Neutrophil (primary cell): ENCODE measurements around the gene APCDD1L.

ENCODE experiments used
- H3K27ac ChIP-seq: fragments of 200-600 bp; sonication (generic); 2 replicates; pipeline ENCODE4 v1.5.1; 2016; ENCODE audit warnings: mild to moderate bottlenecking, moderate library complexity
- H3K27me3 ChIP-seq: fragments of 200-600 bp; sonication (generic); 2 replicates; pipeline ENCODE4 v1.6.0; 2016; ENCODE audit warnings: mild to moderate bottlenecking
- H3K36me3 ChIP-seq: fragments of 200-600 bp; sonication (generic); 2 replicates; pipeline ENCODE4 v1.5.1; 2017
- H3K4me1 ChIP-seq, 2 experiments: fragments of 200-600 bp in 1 of 2; sonication (generic) in 1 of 2; 1 replicate in 1 of 2; 2 replicates in 1 of 2; pipeline versions ENCODE4 v1.5.1 to v1.6.1; 2013 to 2016; ENCODE audit warnings: low read depth in 1 of 2, low read length in 1 of 2, mild to moderate bottlenecking in 1 of 2, moderate library complexity in 1 of 2; ENCODE audit not compliant: control insufficient read depth in 1 of 2, insufficient read depth in 1 of 2
- H3K4me3 ChIP-seq, 2 experiments: fragments of 200-600 bp in 1 of 2; sonication (generic) in 1 of 2; 1 replicate in 1 of 2; 2 replicates in 1 of 2; pipeline ENCODE4 v1.5.1; 2013 to 2016; ENCODE audit warnings: low read depth in 1 of 2, low read length in 1 of 2, mild to moderate bottlenecking in 1 of 2, moderate library complexity in 1 of 2
- H3K9me3 ChIP-seq: fragments of 200-600 bp; sonication (generic); 2 replicates; pipeline ENCODE4 v1.5.1; 2016
- TF ChIP-seq, protein P1 (sequence below): fragments of 200-600 bp; sonication (generic); IDR thresholded peaks from 2 replicates; pipeline ENCODE4 v1.5.1; 2016; ENCODE audit warnings: antibody characterized with exemption

The APCDD1L gene

DNA sequence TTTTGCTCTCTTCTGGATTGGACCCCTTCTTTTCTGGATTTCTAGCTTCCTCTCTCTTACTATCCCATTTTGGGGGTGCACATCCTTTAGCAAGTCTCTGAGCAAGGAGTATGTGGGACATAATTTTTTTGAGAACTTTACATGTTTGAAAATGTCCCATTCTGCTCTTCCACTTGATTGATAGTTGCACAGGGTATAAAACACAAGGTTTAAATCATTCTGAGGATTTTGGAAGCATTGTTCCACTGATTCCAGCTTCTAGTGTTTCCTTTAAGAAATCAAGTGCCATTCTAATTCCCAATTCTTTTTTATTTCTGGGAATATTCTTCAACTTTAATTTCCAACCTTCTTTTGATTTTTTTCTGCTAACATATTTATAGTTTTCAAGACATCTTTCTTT lies 60.7 kb downstream of the APCDD1L start:
- Histone ChIP-seq H3K36me3 (no peaks in the 10 kb centered on the region), H3K27me3 (no peaks in the 10 kb centered on the region), H3K27ac (no peak overlapping the region), H3K4me1 (no peaks in the 10 kb centered on the region), H3K9me3 (no peaks in the 10 kb centered on the region), H3K4me3 (no peak overlapping the region)
- TF ChIP-seq, protein P1, sequence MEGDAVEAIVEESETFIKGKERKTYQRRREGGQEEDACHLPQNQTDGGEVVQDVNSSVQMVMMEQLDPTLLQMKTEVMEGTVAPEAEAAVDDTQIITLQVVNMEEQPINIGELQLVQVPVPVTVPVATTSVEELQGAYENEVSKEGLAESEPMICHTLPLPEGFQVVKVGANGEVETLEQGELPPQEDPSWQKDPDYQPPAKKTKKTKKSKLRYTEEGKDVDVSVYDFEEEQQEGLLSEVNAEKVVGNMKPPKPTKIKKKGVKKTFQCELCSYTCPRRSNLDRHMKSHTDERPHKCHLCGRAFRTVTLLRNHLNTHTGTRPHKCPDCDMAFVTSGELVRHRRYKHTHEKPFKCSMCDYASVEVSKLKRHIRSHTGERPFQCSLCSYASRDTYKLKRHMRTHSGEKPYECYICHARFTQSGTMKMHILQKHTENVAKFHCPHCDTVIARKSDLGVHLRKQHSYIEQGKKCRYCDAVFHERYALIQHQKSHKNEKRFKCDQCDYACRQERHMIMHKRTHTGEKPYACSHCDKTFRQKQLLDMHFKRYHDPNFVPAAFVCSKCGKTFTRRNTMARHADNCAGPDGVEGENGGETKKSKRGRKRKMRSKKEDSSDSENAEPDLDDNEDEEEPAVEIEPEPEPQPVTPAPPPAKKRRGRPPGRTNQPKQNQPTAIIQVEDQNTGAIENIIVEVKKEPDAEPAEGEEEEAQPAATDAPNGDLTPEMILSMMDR, result no peak

DNA sequence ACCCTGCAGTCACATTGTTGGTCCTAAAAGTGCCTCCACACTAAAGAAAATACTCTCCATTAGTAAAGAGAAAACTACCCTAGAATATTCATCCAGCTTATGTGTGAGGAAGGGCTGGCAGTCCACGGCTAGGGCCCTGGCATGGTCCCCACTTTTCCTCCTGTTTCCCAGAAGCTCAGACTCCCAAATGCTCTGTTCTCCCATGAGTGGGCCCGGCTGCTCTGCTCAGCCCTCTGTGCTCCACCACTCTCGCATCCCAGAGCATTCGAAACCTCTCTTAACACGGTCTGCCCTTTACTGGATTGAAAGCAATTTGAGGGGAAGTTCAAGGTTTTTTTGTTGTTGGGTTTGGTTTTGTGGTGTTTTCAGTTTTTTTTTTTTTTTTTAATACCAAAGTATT lies 61.8 kb downstream of the APCDD1L start:
- TF ChIP-seq, protein P1, result no peak
- Histone ChIP-seq H3K9me3 (no peaks in the 10 kb centered on the region), H3K4me3 (no peak overlapping the region), H3K27me3 (no peaks in the 10 kb centered on the region), H3K4me1 (no peaks in the 10 kb centered on the region), H3K27ac (no peak overlapping the region), H3K36me3 (peaks cover 7% of the 10 kb centered on the region)

DNA sequence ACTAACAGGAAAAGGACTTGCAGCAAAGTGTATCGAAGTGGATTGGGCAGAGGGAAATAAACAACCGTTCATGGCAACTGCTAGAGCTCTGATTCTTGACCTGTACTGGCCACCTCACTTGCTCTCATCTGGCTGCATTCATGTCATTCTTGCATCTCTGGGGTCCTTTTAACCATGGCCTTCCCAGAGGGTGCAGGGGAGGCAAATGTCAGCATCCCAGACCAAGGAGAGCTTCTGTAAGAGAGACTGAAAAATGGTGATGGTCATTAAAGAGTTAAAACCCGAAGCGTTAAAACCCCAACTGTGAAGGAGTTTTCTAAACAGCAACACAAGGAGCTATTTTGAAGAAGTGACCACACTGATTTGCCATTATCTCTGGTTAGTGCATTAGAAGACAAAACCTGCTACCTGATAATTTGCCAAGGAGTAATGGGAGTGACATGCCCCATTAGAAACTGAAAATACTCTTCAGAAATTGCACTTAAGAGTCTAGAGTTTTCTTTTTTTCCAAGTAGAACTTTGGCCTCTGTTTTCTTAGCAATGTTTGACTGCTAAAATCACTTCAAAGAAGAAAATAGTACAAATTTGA lies 62.4 kb downstream of the APCDD1L start:
- H3K36me3 ChIP-seq, result peaks cover 13% of the 10 kb centered on the region
- H3K4me3 ChIP-seq, result no peak overlapping the region
- no peaks in the 10 kb centered on the region for H3K9me3 ChIP-seq
- TF ChIP-seq, protein P1, result no peak
- H3K27me3 ChIP-seq, result no peaks in the 10 kb centered on the region
- no peaks in the 10 kb centered on the region for H3K4me1 ChIP-seq
- H3K27ac ChIP-seq, result no peak overlapping the region

GRCh38 chr20:58450254-58450653 lies 64.9 kb downstream of the APCDD1L start:
- Histone ChIP-seq H3K27me3 (no peaks in the 10 kb centered on the region), H3K4me3 (no peak overlapping the region), H3K9me3 (no peaks in the 10 kb centered on the region), H3K27ac (no peak overlapping the region), H3K36me3 (peaks cover 29% of the 10 kb centered on the region), H3K4me1 (no peaks in the 10 kb centered on the region)
- TF ChIP-seq, protein P1, result no peak

DNA sequence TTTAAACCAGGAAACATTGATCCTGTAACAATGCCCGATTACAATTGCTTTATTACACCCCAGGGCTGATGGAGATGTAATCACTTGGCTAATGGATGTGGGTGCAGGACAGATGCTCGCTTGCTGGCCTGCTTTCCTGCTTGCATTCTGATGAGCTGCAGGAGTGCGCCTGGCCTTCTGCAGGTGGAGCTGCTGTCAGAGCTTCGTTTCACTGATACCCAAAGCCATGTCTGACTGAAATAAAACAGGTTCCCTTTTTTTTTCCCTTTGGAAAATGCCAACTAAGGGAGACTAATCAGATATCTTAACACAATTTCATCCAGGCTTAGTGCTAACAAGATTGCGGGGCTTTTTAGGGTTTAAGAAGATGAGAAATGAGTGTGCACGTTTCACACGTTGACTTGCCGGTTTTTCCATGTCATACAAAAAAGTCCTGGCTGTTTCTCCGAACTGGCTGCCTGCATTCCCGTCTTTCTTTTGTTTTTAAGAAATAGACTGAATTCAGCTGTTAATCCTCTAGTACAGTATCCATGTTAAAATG lies 65.4 kb downstream of the APCDD1L start:
- Histone ChIP-seq H3K4me3 (no peak overlapping the region), H3K36me3 (peaks cover 34% of the 10 kb centered on the region), H3K9me3 (no peaks in the 10 kb centered on the region), H3K4me1 (no peaks in the 10 kb centered on the region), H3K27me3 (no peaks in the 10 kb centered on the region), H3K27ac (no peak overlapping the region)
- TF ChIP-seq, protein P1, result no peak
